Keratinocyte (primary cell): ENCODE results near the gene ZNF169. TPM values are rescaled to one million over a fixed set of nuclear protein-coding genes. Genes with fewer than 3 reads are reported as not detected.
"Not testable (repeated sequence)": the region's sequence is repeated elsewhere in the genome, so short reads cannot be mapped to it uniquely, and the experiment has no call there.

ENCODE experiments used
- DNase-seq: peaks from one replicate; pipeline ENCODE4 v3.0.0-alpha.2; 2011; ENCODE audit warnings: low read depth, missing footprints, low spot score
- FAIRE-seq: peaks from 2 replicates; lab custom pipeline; 2011; peaks lifted over from hg19 to GRCh38; lab: Jason Lieb, UNC
- H2AFZ ChIP-seq: 2 replicates; pipeline ENCODE4 v1.6.0; 2012; ENCODE audit warnings: low read length, control low read depth, inconsistent platforms; ENCODE audit not compliant: control insufficient read depth
- H3K27ac ChIP-seq: 2 replicates; pipeline ENCODE4 v1.5.1; 2011; ENCODE audit warnings: low read length; ENCODE audit not compliant: control insufficient read depth, insufficient read depth
- H3K27me3 ChIP-seq: 3 replicates; pipeline ENCODE4 v1.6.0; 2011; ENCODE audit warnings: low read length; ENCODE audit not compliant: control insufficient read depth, insufficient read depth; ENCODE audit errors: extremely low read depth
- H3K36me3 ChIP-seq, 2 experiments: 2 replicates in 1 of 2; 3 replicates in 1 of 2; pipeline ENCODE4 v1.5.1; 2011; ENCODE audit warnings: low read length in 2 of 2, mild to moderate bottlenecking in 1 of 2; ENCODE audit not compliant: control insufficient read depth in 2 of 2, insufficient read depth in 2 of 2; ENCODE audit errors: extremely low read depth in 1 of 2
- H3K4me1 ChIP-seq: 3 replicates; pipeline ENCODE4 v1.5.1; 2011; ENCODE audit warnings: low read length; ENCODE audit not compliant: control insufficient read depth, insufficient read depth; ENCODE audit errors: extremely low read depth
- H3K4me2 ChIP-seq: 3 replicates; pipeline ENCODE4 v1.6.0; 2011; ENCODE audit warnings: low read depth, low read length; ENCODE audit not compliant: control insufficient read depth, insufficient read depth; ENCODE audit errors: extremely low read depth
- H3K4me3 ChIP-seq, 3 experiments: fragments of 200-600 bp in 1 of 3; sonication (generic) in 1 of 3; 2 replicates in 2 of 3; 3 replicates in 1 of 3; pipeline ENCODE4 v1.5.1; 2011 to 2016; ENCODE audit warnings: low read length in 3 of 3, mild to moderate bottlenecking in 3 of 3, control low read depth in 2 of 3, inconsistent platforms in 1 of 3, low read depth in 1 of 3, mixed read lengths in 1 of 3, mixed run types in 1 of 3, moderate library complexity in 1 of 3; ENCODE audit not compliant: control insufficient read depth in 2 of 3, insufficient read depth in 2 of 3; ENCODE audit errors: extremely low read depth in 1 of 3
- H3K79me2 ChIP-seq: 2 replicates; pipeline ENCODE4 v1.6.0; 2012; ENCODE audit warnings: low read length; ENCODE audit not compliant: control insufficient read depth, insufficient read depth
- H3K9ac ChIP-seq: 3 replicates; pipeline ENCODE4 v1.6.0; 2011; ENCODE audit warnings: low read length; ENCODE audit not compliant: control insufficient read depth, insufficient read depth; ENCODE audit errors: extremely low read depth
- H3K9me1 ChIP-seq: 3 replicates; pipeline ENCODE4 v1.6.0; 2011; ENCODE audit warnings: low read length; ENCODE audit not compliant: control insufficient read depth, insufficient read depth; ENCODE audit errors: extremely low read depth
- H3K9me3 ChIP-seq: 2 replicates; pipeline ENCODE4 v1.5.1; 2012; ENCODE audit warnings: low read depth, low read length; ENCODE audit not compliant: control insufficient read depth
- H4K20me1 ChIP-seq: 3 replicates; pipeline ENCODE4 v1.6.0; 2011; ENCODE audit warnings: low read length; ENCODE audit not compliant: control insufficient read depth, insufficient read depth; ENCODE audit errors: extremely low read depth
- dilution Hi-C: fragments of 300-500 bp; cut with MboI; formaldehyde crosslinking; loops from one replicate; pipeline ENCODE4 v1.7.0; 2020; ENCODE audit warnings: low sequenced_read_pairs; ENCODE audit not compliant: extremely low pct_ligation_motif_present
- polyA plus RNA-seq, 5 experiments: library from polyadenylated mRNA; depleted of rRNA in 3 of 5; stranded (reverse) in 3 of 5; stranded (forward) in 1 of 5; unstranded in 1 of 5; fragments of >200 nt; gene quantifications; 1 replicate in 1 of 5; 2 replicates in 3 of 5; 3 replicates in 1 of 5; pipeline versions ENCODE4 v1.2.1 to v1.2.3, GENCODE V29; 2011 to 2012; ENCODE audit warnings: missing spikeins in 2 of 5, low read depth in 1 of 5, low replicate concordance in 1 of 5

Gene ZNF169
- polyA plus RNA-seq, 1 donor (not counting 4 experiments of a cell fraction or from before 2014, with no cell fraction given), result 3.7 TPM

DNA sequence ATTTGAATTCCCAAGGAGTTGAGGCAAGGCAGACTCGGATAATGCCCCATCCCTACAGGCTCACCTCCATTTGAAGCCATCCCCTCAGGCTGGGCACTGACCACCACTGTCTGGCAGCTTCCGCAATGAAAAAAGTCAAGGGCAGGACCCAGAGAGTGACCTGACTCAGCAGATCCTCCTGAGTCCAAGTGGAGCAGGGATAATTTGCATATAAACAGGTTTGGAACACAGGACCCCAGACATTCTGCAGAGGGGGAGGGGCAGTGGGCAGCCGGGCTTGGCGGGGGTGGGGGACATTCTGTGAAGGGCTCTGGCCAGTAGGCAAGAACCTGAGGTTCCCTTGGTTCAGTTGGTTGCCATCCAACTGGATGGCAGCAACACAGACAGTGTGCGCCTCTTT, 69.4 kb downstream of the ZNF169 start, which contains the start of gene NUTM2F:
Gene NUTM2F (minus strand): TSS at position 101 of the 400 bp plus-strand sequence. CDS start 21 bp downstream, at position 80.
- dilution Hi-C loops, H3K9me1 ChIP-seq, FAIRE-seq, H3K9me3 ChIP-seq, H3K36me3 ChIP-seq, H3K79me2 ChIP-seq, H3K27ac ChIP-seq, H3K4me1 ChIP-seq, DNase-seq, H3K4me2 ChIP-seq, H2AFZ ChIP-seq, H3K27me3 ChIP-seq, H3K4me3 ChIP-seq, H3K9ac ChIP-seq, H4K20me1 ChIP-seq: not testable (repeated sequence)

DNA sequence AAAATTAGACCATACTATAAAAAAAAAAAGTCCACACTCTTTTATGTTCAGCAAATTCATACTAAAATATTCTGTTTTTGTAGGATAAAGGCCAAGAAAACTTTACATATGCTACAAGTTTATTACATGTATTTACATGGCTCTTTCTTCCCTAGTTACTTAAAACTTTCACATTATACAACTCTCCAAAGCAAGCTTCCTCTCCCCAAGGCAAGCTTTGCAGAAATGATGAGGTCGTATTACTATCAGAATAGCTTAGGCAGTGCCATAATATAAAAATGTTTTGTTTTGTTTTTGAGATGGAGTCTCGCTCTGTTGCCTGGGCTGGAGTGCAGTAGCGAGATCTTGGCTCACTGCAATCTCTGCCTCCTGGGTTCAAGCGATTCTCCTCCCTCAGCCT, 77.3 kb downstream of the ZNF169 start:
- H3K9me3 ChIP-seq, H3K27ac ChIP-seq, H3K4me2 ChIP-seq, FAIRE-seq, H3K4me3 ChIP-seq, H3K27me3 ChIP-seq, H3K4me1 ChIP-seq, H3K9ac ChIP-seq, H3K79me2 ChIP-seq, H2AFZ ChIP-seq, H3K9me1 ChIP-seq, H3K36me3 ChIP-seq, DNase-seq, dilution Hi-C loops, H4K20me1 ChIP-seq: not testable (repeated sequence)

DNA sequence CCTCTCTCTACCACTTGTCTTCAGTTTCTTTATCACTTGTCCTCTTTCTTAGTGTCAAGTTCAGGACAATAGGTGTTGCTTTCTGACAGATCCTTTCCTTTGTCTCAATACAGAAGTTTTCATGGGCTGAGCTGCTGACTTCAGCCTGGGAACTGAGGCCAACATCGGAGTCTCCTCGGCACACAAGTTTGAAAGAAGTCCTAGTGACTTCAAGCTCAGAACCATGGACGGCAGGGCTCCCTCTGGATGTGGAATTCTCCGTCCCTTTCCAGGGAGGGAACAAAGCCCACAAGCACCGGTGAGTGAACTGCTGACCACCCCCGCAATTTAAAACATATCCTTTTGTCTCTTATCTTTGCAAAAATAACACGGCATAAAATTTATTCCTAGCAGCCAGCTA, 79.6 kb downstream of the ZNF169 start:
- H3K27me3 ChIP-seq, H3K79me2 ChIP-seq, H3K4me2 ChIP-seq, H3K9me3 ChIP-seq, dilution Hi-C loops, H2AFZ ChIP-seq, H3K9ac ChIP-seq, H4K20me1 ChIP-seq, H3K4me3 ChIP-seq, FAIRE-seq, H3K27ac ChIP-seq, H3K4me1 ChIP-seq, H3K9me1 ChIP-seq, H3K36me3 ChIP-seq, DNase-seq: not testable (repeated sequence)

GRCh38 chr9:94339657-94340056, 80.6 kb downstream of the ZNF169 start:
- H2AFZ ChIP-seq, H3K4me2 ChIP-seq, H3K9me3 ChIP-seq, H3K36me3 ChIP-seq, H3K79me2 ChIP-seq, H3K4me1 ChIP-seq, H3K4me3 ChIP-seq, H3K27me3 ChIP-seq, H3K9ac ChIP-seq, H3K9me1 ChIP-seq, H4K20me1 ChIP-seq, DNase-seq, FAIRE-seq, dilution Hi-C loops, H3K27ac ChIP-seq: not testable (repeated sequence)

DNA sequence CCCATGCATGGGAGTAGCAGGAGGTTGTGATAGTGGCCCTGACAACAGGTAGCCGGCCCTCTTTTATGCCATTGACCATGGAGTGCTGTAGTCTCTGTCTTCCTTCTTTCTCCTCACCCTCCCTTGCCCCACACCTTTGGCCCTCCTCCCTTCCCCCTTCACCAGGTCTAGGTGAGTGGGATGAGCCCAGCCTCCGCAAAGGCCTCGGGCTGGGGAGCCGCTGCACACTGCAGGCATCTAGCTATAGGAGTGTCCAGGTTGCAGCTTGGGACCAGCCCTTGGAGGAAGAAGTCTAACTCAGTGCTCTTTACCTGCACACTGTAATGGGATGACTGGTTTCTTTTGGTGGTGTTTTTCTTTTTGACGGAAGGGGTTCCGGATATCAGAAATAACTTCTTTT, 81.7 kb downstream of the ZNF169 start:
- H4K20me1 ChIP-seq, FAIRE-seq, H3K9me3 ChIP-seq, DNase-seq, H3K27ac ChIP-seq, H3K9me1 ChIP-seq, H3K4me3 ChIP-seq, H3K4me1 ChIP-seq, H3K27me3 ChIP-seq, H3K36me3 ChIP-seq, H2AFZ ChIP-seq, H3K9ac ChIP-seq, dilution Hi-C loops, H3K79me2 ChIP-seq, H3K4me2 ChIP-seq: not testable (repeated sequence)
